Loucy (cell line): ENCODE results near the gene CKS1B.

ENCODE experiments used
- EZH2phosphoT487 ChIP-seq: fragments of 200-600 bp; IDR thresholded peaks from 2 replicates; pipeline ENCODE4 v1.6.1; 2018; ENCODE audit warnings: antibody characterized with exemption, mild to moderate bottlenecking, moderate library complexity, borderline replicate concordance
- TF ChIP-seq, protein P1 (sequence below): fragments of 200-600 bp; sonication (generic); conservative IDR thresholded peaks from 2 replicates; pipeline ENCODE4 v1.5.1; 2014; ENCODE audit warnings: mild to moderate bottlenecking, antibody characterized with exemption, low read length

- TF ChIP-seq, protein P1, sequence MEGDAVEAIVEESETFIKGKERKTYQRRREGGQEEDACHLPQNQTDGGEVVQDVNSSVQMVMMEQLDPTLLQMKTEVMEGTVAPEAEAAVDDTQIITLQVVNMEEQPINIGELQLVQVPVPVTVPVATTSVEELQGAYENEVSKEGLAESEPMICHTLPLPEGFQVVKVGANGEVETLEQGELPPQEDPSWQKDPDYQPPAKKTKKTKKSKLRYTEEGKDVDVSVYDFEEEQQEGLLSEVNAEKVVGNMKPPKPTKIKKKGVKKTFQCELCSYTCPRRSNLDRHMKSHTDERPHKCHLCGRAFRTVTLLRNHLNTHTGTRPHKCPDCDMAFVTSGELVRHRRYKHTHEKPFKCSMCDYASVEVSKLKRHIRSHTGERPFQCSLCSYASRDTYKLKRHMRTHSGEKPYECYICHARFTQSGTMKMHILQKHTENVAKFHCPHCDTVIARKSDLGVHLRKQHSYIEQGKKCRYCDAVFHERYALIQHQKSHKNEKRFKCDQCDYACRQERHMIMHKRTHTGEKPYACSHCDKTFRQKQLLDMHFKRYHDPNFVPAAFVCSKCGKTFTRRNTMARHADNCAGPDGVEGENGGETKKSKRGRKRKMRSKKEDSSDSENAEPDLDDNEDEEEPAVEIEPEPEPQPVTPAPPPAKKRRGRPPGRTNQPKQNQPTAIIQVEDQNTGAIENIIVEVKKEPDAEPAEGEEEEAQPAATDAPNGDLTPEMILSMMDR = no peak
- no peak for TF ChIP-seq EZH2phosphoT487
Measured at GRCh38 chr1:155026588-155026987, 52.1 kb downstream of the CKS1B start.
